Stomach smooth muscle (tissue), 2 donors: ENCODE measurements around the gene FBXO3.
"Not testable (repeated sequence)": the region's sequence is repeated elsewhere in the genome, so short reads cannot be mapped to it uniquely, and the experiment has no call there.

Source experiments
- H3K27ac ChIP-seq: one replicate; pipeline ENCODE4 v1.7.0; 2013; ENCODE audit warnings: mild to moderate bottlenecking, low read length, inconsistent platforms
- H3K27me3 ChIP-seq, 2 donors: one replicate each; pipeline ENCODE4 v1.7.0; 2013; ENCODE audit warnings: low read length in 2 of 2; ENCODE audit not compliant: insufficient read depth in 2 of 2, control insufficient read depth in 1 of 2
- H3K36me3 ChIP-seq, 2 donors: one replicate each; pipeline ENCODE4 v1.7.0; 2013; ENCODE audit warnings: low read length in 2 of 2; ENCODE audit not compliant: control insufficient read depth in 2 of 2, insufficient read depth in 2 of 2
- H3K4me1 ChIP-seq: one replicate; pipeline ENCODE4 v1.7.0; 2013; ENCODE audit warnings: low read length; ENCODE audit not compliant: control insufficient read depth, insufficient read depth
- H3K4me3 ChIP-seq, 2 donors: one replicate each; pipeline ENCODE4 v1.7.0; 2013; ENCODE audit warnings: low read length in 2 of 2
- H3K9ac ChIP-seq, 2 donors: one replicate each; pipeline ENCODE4 v1.7.0; 2013; ENCODE audit warnings: low read length in 2 of 2, mild to moderate bottlenecking in 1 of 2
- H3K9me3 ChIP-seq, 2 donors: one replicate each; pipeline ENCODE4 v1.7.0; 2013; ENCODE audit warnings: low read length in 2 of 2; ENCODE audit not compliant: control insufficient read depth in 2 of 2
- donor health status: healthy.
- donor health status: Pancreatic carcinoma.

The FBXO3 gene

DNA sequence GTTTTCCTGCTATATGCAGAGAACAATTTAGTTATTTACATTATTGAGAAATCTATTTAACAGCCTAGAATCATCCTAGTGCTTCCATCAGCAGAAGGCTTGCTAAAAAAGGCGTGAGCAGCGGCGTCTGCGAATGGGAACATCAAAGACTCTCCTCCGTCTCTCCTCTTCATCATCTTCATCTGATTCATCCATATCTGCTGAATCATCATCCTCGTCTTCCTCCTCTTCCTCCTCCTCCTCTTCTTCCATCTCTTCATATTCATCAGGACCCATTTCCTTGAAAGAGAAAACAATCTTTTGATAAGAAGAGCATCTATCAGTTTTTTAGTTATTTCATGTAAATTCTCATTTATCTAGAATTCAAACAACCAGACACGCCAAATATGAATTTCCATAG is 32.5 kb downstream of the FBXO3 start:
- H3K27ac ChIP-seq, result no peak overlapping the region
- peaks cover 8% of the 10 kb centered on the region for H3K4me1 ChIP-seq
- H3K27me3 ChIP-seq, result no peaks in the 10 kb centered on the region
- H3K9me3 ChIP-seq, result no peaks in the 10 kb centered on the region
- H3K4me3 ChIP-seq, result no peak overlapping the region
- no peak overlapping the region for H3K9ac ChIP-seq
- peaks cover 5 to 18% of the 10 kb centered on the region in 2 donors for H3K36me3 ChIP-seq

DNA sequence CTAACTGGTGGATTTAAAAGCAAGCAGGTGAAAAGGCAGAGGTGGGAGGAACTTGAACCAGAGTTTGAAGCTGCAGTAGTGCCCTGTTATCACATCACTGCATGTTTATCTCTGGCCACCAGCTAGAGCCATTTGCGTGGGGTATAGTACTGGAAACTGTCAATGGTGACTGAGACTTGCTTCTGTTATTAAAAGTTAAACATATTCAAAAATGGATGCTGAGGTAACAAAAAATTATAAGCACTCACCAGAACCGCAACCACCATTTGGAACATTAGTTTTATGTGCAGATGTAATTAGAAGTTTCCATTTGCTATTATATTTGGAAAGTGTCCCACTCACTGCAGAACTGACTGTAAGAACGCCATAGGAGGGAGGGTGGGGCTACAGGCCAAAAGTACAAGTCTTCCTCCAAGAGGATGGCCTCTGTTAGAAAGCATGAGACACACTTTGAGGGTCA is 36.9 kb downstream of the FBXO3 start:
- Histone ChIP-seq H3K9ac (peak overlapping the region; percentile 25 to 73), H3K4me1 (peaks cover 17% of the 10 kb centered on the region), H3K9me3 (no peaks in the 10 kb centered on the region), H3K4me3 (peak overlapping the region in 1 of 2 donors; percentile 87), H3K27me3 (no peaks in the 10 kb centered on the region), H3K27ac (peak overlapping the region; percentile 67), H3K36me3 (peaks cover 3% of the 10 kb centered on the region in 2 donors)

GRCh38 chr11:33736148-33736812 is 38.0 kb downstream of the FBXO3 start, which contains the start of gene CD59:
Gene CD59 (minus strand): TSS chr11:33736423. CDS start chr11:33722445, 13,978 bp downstream.
- no peaks in the 10 kb centered on the region for H3K9me3 ChIP-seq
- H3K4me3 ChIP-seq, result peak within 1 kb of the TSS; percentile 87
- peaks cover 0 to 5% of the 10 kb centered on the region in 2 donors for H3K36me3 ChIP-seq
- H3K9ac ChIP-seq, result peak within 1 kb of the TSS; percentile 80 to 86
- H3K27me3 ChIP-seq, result no peaks in the 10 kb centered on the region
- peaks cover 17% of the 10 kb centered on the region for H3K4me1 ChIP-seq
- peak within 1 kb of the TSS; percentile 67 for H3K27ac ChIP-seq

DNA sequence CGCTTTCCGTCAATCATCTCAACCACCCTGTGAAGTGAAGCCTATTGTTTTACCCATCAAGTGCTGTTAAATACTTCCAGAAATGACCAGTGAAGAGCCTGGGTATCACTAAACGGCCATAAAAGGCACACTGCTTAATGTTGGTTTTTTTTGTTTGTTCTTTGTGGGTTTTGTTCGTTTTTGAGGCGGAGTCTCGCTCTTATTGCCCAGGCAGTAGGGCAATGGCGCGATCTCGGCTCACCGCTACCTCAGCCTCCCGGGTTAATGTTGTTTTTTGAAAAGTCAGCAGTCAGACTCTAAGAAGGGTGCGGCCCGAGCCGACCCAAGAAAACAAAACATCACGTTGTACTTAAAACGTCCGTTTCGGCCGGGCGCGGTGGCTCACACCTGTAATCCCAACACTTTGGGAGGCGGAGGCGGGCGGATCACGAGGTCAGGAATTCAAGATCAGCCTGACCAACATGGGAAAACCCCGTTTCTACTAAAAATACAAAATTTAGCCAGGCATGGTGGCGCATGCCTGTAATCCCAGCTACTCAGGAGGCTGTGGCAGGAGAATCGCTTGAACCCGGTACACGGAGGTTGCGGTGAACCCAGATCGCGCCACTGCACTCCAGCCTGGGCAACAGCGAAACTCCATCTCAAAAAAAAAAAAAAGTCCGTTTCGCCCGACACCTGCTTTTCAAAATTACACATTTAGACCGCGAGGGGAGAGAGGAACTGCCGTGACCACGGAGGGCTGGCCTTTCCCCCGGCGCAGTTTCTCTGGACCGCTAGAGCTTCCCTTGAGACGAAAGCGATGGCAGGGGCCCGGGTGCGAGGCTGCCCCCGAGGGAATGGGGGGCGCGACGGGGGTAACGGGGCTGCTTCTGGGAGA is 38.8 kb downstream of the FBXO3 start:
- Histone ChIP-seq H3K9ac (peak overlapping the region; percentile 80 to 86), H3K36me3 (peaks cover 0 to 5% of the 10 kb centered on the region in 2 donors), H3K27ac (peak overlapping the region; percentile 67), H3K4me1 (peaks cover 17% of the 10 kb centered on the region), H3K27me3 (no peaks in the 10 kb centered on the region), H3K4me3 (peak overlapping the region; percentile 87), H3K9me3 (no peaks in the 10 kb centered on the region)

GRCh38 chr11:33734441-33735270 is 39.7 kb downstream of the FBXO3 start:
- Histone ChIP-seq H3K4me1 (peaks cover 17% of the 10 kb centered on the region), H3K4me3 (peak overlapping the region; percentile 87), H3K36me3 (peaks cover 0 to 5% of the 10 kb centered on the region in 2 donors), H3K27me3 (no peaks in the 10 kb centered on the region), H3K9me3 (no peaks in the 10 kb centered on the region), H3K27ac (peak overlapping the region; percentile 67), H3K9ac (peak overlapping the region; percentile 80 to 86)

DNA sequence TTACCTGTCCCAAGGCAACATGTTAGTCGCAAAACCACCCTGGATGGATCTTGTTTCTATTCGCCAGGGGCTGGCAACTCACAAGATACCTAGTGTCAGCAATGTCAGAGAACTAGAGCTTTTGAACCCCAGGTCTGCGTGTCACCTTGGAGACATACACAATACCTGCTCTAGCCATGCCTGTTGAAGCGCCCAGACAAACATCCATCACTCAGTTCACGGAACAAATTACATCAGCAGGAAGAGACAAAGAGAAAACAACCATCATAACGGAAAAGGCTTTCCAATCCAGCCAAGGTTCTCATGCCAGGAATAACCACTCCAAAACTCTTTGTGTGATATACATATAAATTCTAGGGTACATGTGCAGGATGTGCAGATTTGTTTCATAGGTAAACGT is 40.3 kb downstream of the FBXO3 start:
- peak overlapping the region; percentile 36 to 86 for H3K9ac ChIP-seq
- peaks cover 0 to 5% of the 10 kb centered on the region in 2 donors for H3K36me3 ChIP-seq
- H3K4me1 ChIP-seq, result peaks cover 17% of the 10 kb centered on the region
- H3K4me3 ChIP-seq, result peak overlapping the region; percentile 87
- H3K27ac ChIP-seq, result no peak overlapping the region
- no peaks in the 10 kb centered on the region for H3K27me3 ChIP-seq
- no peaks in the 10 kb centered on the region for H3K9me3 ChIP-seq

GRCh38 chr11:33731723-33732531 is 42.4 kb downstream of the FBXO3 start:
- H3K27ac ChIP-seq, result no peak overlapping the region
- no peaks in the 10 kb centered on the region for H3K9me3 ChIP-seq
- H3K4me1 ChIP-seq, result peaks cover 10% of the 10 kb centered on the region
- no peak overlapping the region for H3K9ac ChIP-seq
- peaks cover 0 to 5% of the 10 kb centered on the region in 2 donors for H3K36me3 ChIP-seq
- no peaks in the 10 kb centered on the region for H3K27me3 ChIP-seq
- H3K4me3 ChIP-seq, result peak overlapping the region in 1 of 2 donors; percentile 3

- Histone ChIP-seq H3K36me3 (peaks cover 0 to 5% of the 10 kb centered on the region in 2 donors), H3K27me3 (no peaks in the 10 kb centered on the region), H3K4me1 (peaks cover 3% of the 10 kb centered on the region), H3K27ac (no peak overlapping the region), H3K9ac (no peak overlapping the region), H3K9me3 (no peaks in the 10 kb centered on the region), H3K4me3 (no peak overlapping the region)
Measured at GRCh38 chr11:33730716-33731115, 43.6 kb downstream of the FBXO3 start.

- H3K4me1 ChIP-seq, result peaks cover 10% of the 10 kb centered on the region
- not testable (repeated sequence) for H3K4me3 ChIP-seq, H3K9ac ChIP-seq, H3K27ac ChIP-seq, H3K36me3 ChIP-seq, H3K27me3 ChIP-seq, H3K9me3 ChIP-seq
Measured at GRCh38 chr11:33729072-33729664, 45.2 kb downstream of the FBXO3 start.
